Measurements from ENCODE around the gene MDM2. TPM values are rescaled to one million over a fixed set of nuclear protein-coding genes. Genes with fewer than 3 reads are reported as not detected.
"Not testable (repeated sequence)": the region's sequence is repeated elsewhere in the genome, so short reads cannot be mapped to it uniquely, and the experiment has no call there.

MDM2 gene
- total RNA-seq, 1 donor from 2014 or later = 99.5 TPM

DNA sequence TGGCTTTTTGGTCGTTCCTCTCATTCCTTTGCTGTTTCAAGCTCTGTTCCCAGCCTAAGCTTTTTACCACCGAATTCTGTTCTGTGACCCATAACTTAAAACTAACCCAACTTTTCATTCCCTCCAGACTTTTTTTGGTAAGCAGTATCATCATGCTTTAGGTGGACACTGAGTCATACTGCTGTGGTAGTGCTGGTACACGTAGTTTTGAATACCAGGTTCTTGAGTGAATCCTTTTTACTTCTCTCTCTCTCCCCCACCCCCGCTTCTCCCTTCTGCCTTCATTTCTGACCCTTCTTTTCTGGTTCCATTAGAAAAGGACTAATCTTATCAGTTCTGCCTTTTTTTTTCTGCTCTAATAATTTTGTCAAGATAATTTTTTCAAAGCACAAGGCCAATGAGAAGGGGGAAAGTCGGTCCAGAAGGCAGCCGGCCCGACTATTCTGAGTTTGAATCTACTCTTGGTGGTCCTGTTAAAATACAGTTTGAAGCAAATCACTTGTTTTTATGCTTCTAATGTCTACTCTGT is 2.3 kb upstream of the MDM2 start:
- DNase-seq (ENCODE audit: low spot score) = no peak

- DNase-seq (ENCODE audit: low spot score) = no peak
These were observed 1.3 kb upstream of the MDM2 start for GRCh38 chr12:68806488-68807237.

- not testable (repeated sequence) for DNase-seq (ENCODE audit: low spot score)
These were observed 752 bp upstream of the MDM2 start for GRCh38 chr12:68807274-68807575.

GRCh38 chr12:68808388-68809189 is 612 bp downstream of the MDM2 start:
- peak; percentile 93 for DNase-seq (ENCODE audit: low spot score)

DNA sequence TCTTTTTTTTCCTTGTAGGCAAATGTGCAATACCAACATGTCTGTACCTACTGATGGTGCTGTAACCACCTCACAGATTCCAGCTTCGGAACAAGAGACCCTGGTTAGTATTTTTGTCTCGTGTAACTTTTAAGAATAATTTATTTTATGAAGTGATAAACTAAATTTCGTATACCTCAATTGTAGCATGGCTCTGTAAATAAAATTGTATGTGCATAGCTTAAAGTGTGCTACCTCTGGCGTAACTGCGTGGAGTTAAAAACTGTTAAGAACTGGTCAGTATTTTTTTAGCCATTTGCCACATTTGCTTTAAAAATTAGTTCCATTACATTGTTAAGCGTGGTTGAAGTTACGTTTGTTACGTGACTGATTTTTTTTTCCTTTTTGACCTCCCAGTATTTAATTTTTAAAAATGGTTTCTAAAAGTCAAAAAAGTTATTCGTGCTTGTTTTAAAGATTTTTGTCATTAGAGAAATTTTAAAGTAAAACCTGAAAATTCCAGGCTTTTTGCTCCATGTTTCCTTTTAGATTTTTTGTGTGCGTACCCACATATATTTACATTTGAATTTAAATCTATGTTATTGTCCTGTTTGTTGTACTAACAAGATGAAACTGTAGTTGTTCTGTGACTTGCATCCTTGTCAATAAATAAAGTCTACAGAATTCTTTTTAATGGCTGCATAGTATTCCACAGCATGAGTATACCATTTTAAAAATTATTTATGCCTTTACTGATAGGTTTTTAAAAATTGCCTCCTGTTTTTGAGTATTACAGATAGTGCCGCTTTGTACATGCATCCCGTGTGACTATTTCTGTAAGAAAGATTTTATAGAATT is 1.4 kb downstream of the MDM2 start:
- no peak for DNase-seq (ENCODE audit: low spot score)

DNA sequence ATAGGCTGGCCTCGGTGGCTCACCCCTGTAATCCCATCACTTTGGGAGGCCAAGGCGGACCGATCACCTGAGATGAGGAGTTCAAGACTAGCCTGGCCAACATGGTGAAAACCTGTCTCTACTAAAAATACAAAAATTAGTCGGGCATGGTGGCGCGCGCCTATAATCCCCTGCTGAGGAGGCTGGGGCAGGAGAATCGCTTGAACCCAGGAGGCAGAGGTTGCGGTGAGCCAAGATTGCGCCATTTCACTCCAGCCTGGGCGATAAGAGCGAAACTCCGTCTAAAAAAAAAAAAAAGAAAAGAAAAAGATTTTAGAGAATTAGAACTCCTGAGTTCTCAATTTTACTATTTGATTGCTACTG is 2.0 kb downstream of the MDM2 start:
- DNase-seq (ENCODE audit: low spot score) = not testable (repeated sequence)

- not testable (repeated sequence) for DNase-seq (ENCODE audit: low spot score)
These were observed 3.6 kb downstream of the MDM2 start for GRCh38 chr12:68811573-68811972.

DNA sequence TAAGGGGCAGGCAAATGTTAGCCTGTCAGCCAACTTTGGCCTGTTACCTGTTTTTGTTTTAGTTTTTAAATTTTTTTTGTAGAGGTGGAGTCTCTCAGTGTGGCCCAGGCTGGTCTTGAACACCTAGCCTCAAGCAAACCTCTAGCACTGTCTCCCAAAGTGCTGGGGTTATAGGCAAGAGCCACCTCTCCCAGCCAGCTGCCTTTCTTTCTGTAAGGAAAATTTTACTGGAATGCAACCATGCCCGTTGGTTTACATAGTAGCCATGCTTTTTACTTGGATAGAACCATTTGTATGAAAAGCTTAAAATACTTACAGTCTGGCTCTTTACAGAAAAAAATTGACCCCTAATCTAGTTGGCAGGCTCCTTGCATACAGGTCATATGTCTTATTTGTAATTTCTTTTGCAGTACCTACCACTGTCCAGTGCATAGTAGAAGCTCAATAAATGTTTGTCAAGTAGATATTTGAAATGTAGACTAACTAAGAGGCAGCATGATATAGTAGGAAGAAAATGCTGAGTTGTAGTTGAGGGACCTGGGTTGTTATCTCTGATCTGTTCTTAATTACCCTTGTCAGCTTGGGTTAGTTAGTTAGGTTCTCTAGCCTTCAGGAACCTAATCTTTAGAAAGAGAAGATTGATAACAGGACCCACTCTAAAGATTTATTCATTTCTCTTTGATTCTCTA is 4.7 kb downstream of the MDM2 start:
- DNase-seq (ENCODE audit: low spot score) = no peak

DNA sequence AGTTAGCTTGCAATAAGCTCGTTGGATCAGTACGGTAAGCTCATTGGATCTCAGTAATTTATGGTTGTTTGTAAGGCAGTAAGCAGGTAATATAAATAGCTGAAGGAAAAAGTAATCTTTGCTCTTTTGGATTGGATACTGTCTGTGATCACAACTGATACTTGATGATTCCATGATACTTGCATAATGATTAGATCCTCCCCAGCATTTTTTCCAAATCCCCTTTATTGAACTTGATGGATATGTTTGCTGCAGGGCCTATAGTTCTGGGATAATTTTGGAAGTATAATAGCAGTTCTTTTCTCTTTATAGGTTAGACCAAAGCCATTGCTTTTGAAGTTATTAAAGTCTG is 5.2 kb downstream of the MDM2 start:
- no peak for DNase-seq (ENCODE audit: low spot score)

- DNase-seq (ENCODE audit: low spot score) = no peak
These were observed 6.7 kb downstream of the MDM2 start for GRCh38 chr12:68814490-68815231.

- no peak for DNase-seq (ENCODE audit: low spot score)
These were observed 7.4 kb downstream of the MDM2 start for GRCh38 chr12:68815232-68815927.

DNA sequence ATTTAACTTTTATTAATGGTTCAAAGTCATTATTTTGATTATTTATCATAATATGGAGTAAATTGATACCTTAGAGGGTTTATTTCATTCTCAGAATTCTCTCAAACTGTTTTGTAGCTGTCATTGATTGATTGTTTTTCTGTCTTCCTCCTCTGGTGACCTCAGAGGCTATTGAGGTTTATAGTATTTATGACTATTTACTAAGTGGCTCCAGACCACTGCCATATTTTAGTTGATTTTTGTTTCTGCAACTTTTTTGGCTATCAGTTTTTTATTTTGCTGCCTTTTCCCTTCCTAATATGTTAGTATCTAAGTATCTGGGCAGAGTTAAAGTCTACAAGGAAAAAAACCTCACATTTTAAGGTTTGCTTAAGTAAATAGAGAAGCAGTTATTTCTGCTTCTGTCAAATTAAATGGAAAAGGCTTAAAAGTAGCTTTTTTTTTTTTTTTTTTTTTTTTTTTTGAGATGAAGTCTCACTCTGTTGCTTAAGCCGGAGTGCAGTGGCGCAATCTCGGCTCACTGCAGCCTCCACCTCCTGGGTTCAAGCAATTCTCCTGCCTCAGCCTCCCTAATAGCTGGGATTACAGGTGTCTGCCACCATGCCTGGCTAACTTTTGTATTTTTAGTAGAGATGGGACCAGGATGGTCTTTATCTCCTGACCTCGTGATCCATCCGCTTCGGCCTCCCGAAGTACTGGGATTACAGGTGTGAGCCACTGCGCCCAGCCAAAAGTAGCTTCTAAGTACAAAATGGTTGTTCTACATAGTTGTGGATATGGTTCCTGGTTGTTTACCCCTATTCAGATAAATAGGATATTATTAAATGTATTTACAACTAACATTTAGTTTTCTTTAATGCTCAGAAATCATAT is 8.2 kb downstream of the MDM2 start:
- no peak for DNase-seq (ENCODE audit: low spot score)

GRCh38 chr12:68819481-68819880 is 11.5 kb downstream of the MDM2 start:
- not testable (repeated sequence) for DNase-seq (ENCODE audit: low spot score)

DNA sequence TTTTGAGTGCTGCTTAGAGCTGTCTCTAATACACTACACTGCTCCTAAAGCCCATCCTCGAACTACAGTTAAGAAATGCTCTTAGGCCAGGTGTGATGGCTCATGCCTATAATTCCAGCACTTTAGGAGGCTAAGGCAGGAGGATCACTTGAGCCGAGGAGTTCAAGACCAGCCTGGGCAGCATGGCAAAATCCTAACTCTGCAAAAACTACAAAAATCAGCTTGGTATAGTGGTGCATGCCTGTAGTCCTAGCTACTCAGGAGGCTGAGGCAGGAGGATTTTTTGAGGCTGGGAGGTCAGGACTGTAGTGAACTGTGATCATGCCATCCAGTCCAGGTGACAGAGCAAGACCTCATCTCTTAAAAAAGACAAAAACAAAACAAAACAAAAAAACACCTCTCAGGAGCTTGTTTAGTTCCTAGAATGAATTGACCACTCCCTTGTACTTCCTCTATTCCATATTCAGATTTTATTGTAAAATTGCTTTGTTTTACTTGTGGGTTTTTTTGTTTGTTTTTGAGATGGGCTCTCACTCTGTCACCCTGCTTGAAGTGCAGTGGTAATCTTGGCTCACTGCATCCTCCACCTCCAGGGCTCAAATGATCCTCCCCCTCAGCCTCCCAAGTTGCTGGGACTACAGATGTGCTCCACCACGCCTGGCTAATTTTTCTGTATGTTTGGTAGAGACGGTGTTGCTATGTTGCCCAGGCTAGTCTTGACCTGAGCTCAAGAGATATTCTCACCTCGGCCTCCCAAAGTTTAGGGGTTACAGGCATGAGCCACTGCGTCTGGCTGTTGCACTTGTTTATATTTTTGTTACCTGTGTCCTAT is 13.6 kb downstream of the MDM2 start:
- DNase-seq (ENCODE audit: low spot score) = no peak

DNA sequence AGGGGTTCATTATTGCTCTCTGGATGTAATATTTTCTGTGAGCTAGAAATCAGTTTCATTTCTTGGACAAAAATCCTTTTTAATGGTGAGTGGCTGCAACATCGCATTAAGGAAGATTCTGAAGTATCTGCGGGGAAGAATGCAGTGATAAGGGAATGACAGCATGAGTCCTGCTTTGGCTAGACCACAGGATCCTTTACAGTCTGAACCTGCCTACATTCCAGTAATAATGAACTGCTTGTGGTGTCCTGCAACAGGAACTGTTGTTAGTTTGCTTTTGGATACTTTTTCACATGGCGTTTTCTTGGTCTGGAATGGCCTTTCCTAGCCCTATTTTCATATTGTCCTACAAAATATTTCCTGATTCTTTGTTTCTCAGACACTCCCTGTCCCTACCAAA is 15.7 kb downstream of the MDM2 start:
- DNase-seq (ENCODE audit: low spot score) = no peak

GRCh38 chr12:68824131-68824530 is 16.2 kb downstream of the MDM2 start:
- DNase-seq (ENCODE audit: low spot score) = no peak

DNA sequence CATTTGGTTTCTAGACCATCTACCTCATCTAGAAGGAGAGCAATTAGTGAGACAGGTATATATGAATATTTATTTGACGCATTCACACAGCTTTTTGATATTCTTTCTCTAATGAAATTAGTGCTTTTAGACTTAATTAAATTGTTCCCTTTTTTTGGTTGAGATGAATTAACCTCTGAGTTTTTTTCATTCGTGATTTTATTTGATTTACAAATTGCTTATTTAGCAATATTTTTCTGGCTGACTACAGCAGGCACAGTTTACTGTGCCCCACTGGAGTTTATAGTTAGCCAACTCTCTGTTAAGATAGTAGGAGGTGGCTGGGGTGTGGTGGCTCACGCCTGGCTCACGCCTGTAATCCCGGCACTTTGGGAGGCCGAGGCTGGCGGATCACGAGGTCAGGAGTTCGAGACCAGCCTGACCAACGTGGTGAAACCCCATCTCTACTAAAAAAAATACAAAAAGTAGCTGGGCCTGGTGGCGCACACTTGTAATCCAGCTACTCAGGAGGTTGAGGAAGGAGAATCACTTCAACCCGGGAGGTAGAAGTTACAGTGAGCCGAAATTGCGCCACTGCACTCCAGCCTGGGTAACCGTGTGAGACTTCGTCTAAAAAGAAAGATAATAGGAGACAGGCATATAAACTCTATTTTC is 16.7 kb downstream of the MDM2 start:
- DNase-seq (ENCODE audit: low spot score) = no peak

Data from mesenteric fat pad (tissue), 1 donor.